Measurements from ENCODE around the gene CDH20. TPM values are rescaled to one million over a fixed set of nuclear protein-coding genes. Genes with fewer than 3 reads are reported as not detected.

The CDH20 gene
- polyA plus RNA-seq (2014; cell fraction: cytosol; rRNA removed) = 0.09 and 0.18 TPM in 2 replicates
- 0.06 TPM in 1 of 2 replicates, not detected in the other for polyA plus RNA-seq (2014; cell fraction: nucleus; rRNA removed)

- DNase-seq (ENCODE audit: low spot score) = no peak
Measured at GRCh38 chr18:61333271-61333745, at the start of gene CDH20. Gene CDH20 (plus strand): TSS chr18:61333430.

- DNase-seq (ENCODE audit: low spot score) = no peak
Measured at GRCh38 chr18:61284039-61284438, 49.2 kb upstream of the CDH20 start.

GRCh38 chr18:61285777-61286176 is 47.5 kb upstream of the CDH20 start:
- DNase-seq (ENCODE audit: low spot score) = no peak

GRCh38 chr18:61286867-61287266 is 46.4 kb upstream of the CDH20 start:
- no peak for DNase-seq (ENCODE audit: low spot score)

- DNase-seq (ENCODE audit: low spot score) = no peak
Measured at GRCh38 chr18:61290616-61291015, 42.6 kb upstream of the CDH20 start.

- DNase-seq (ENCODE audit: low spot score) = no peak
Measured at GRCh38 chr18:61292280-61293035, 40.8 kb upstream of the CDH20 start.

GRCh38 chr18:61295153-61295552 is 38.1 kb upstream of the CDH20 start:
- no peak for DNase-seq (ENCODE audit: low spot score)

- DNase-seq (ENCODE audit: low spot score) = no peak
Measured at GRCh38 chr18:61308004-61308403, 25.2 kb upstream of the CDH20 start.

GRCh38 chr18:61308795-61309393 is 24.3 kb upstream of the CDH20 start:
- no peak for DNase-seq (ENCODE audit: low spot score)

GRCh38 chr18:61322265-61322873 is 10.9 kb upstream of the CDH20 start:
- peak; percentile 70 for DNase-seq (ENCODE audit: low spot score)

- DNase-seq (ENCODE audit: low spot score) = no peak
Measured at GRCh38 chr18:61323951-61324350, 9.3 kb upstream of the CDH20 start.

GRCh38 chr18:61326407-61326806 is 6.8 kb upstream of the CDH20 start:
- no peak for DNase-seq (ENCODE audit: low spot score)

- DNase-seq (ENCODE audit: low spot score) = no peak
Measured at GRCh38 chr18:61329398-61329797, 3.8 kb upstream of the CDH20 start.

GRCh38 chr18:61331051-61331450 is 2.2 kb upstream of the CDH20 start:
- no peak for DNase-seq (ENCODE audit: low spot score)

- DNase-seq (ENCODE audit: low spot score) = no peak
Measured at GRCh38 chr18:61333746-61334490, 688 bp downstream of the CDH20 start.

- DNase-seq (ENCODE audit: low spot score) = no peak
Measured at GRCh38 chr18:61334491-61334850, 1.2 kb downstream of the CDH20 start.

- no peak for DNase-seq (ENCODE audit: low spot score)
Measured at GRCh38 chr18:61334951-61335683, 1.9 kb downstream of the CDH20 start.

- no peak for DNase-seq (ENCODE audit: low spot score)
Measured at GRCh38 chr18:61335684-61336555, 2.7 kb downstream of the CDH20 start.

GRCh38 chr18:61336766-61337165 is 3.5 kb downstream of the CDH20 start:
- DNase-seq (ENCODE audit: low spot score) = no peak

GRCh38 chr18:61337527-61337926 is 4.3 kb downstream of the CDH20 start:
- DNase-seq (ENCODE audit: low spot score) = no peak
